ACHN (cell line): ENCODE measurements around the gene LIFR.
A peak's percentile ranks its signal among the peaks of the same experiment; 100 is the strongest.
"Not testable (repeated sequence)": the region's sequence is repeated elsewhere in the genome, so short reads cannot be mapped to it uniquely, and the experiment has no call there.

Experiments
- DNase-seq: peaks from one replicate; pipeline ENCODE4 v3.0.0-alpha.2; 2015
- in situ Hi-C: cut with HindIII; loops from 2 replicates; pipeline ENCODE4 v1.10.0; 2017; ENCODE audit warnings: low sequenced_read_pairs, low pct_ligation_motif_present, low pct_unique_long_range_greater_than_20kb

The LIFR gene

GRCh38 chr5:38585816-38586215 lies 29.4 kb upstream of the LIFR start:
- in situ Hi-C loops = no loop called here

GRCh38 chr5:38583500-38583899 lies 27.1 kb upstream of the LIFR start:
- DNase-seq = no peak
- in situ Hi-C loops = no loop called here

More at GRCh38 chr5:38585816-38586215, 29.4 kb upstream of the LIFR start:
- no peak for DNase-seq

GRCh38 chr5:38582975-38583319 lies 26.5 kb upstream of the LIFR start:
- in situ Hi-C loops = no loop called here

GRCh38 chr5:38582293-38582974 lies 26.0 kb upstream of the LIFR start:
- DNase-seq = no peak
- in situ Hi-C loops = no loop called here

More at GRCh38 chr5:38582975-38583319, 26.5 kb upstream of the LIFR start:
- DNase-seq = no peak

GRCh38 chr5:38581597-38581996 lies 25.2 kb upstream of the LIFR start:
- no peak for DNase-seq

GRCh38 chr5:38579105-38579504 lies 22.7 kb upstream of the LIFR start:
- in situ Hi-C loops = no loop called here
- DNase-seq = no peak

More at GRCh38 chr5:38581597-38581996, 25.2 kb upstream of the LIFR start:
- in situ Hi-C loops = no loop called here

GRCh38 chr5:38576961-38577684 lies 20.7 kb upstream of the LIFR start:
- DNase-seq = no peak
- in situ Hi-C loops = no loop called here

GRCh38 chr5:38576442-38576841 lies 20.0 kb upstream of the LIFR start:
- no peak for DNase-seq
- in situ Hi-C loops = no loop called here

- in situ Hi-C loops = no loop called here
- DNase-seq = no peak
These were observed 19.0 kb upstream of the LIFR start for GRCh38 chr5:38575476-38575875.

GRCh38 chr5:38574009-38574408 lies 17.6 kb upstream of the LIFR start:
- in situ Hi-C loops = no loop called here
- DNase-seq = no peak

GRCh38 chr5:38573521-38573920 lies 17.1 kb upstream of the LIFR start:
- DNase-seq = no peak
- in situ Hi-C loops = no loop called here

- DNase-seq = no peak
- in situ Hi-C loops = no loop called here
These were observed 12.7 kb upstream of the LIFR start for GRCh38 chr5:38569180-38569579.

GRCh38 chr5:38567306-38567705 lies 10.9 kb upstream of the LIFR start:
- in situ Hi-C loops, DNase-seq: not testable (repeated sequence)

GRCh38 chr5:38563624-38564023 lies 7.2 kb upstream of the LIFR start:
- peak; percentile 70 for DNase-seq
- in situ Hi-C loops = no loop called here

GRCh38 chr5:38562444-38563210 lies 6.2 kb upstream of the LIFR start:
- peak; percentile 29 for DNase-seq
- in situ Hi-C loops = no loop called here

GRCh38 chr5:38559428-38559827 lies 3.0 kb upstream of the LIFR start:
- in situ Hi-C loops = no loop called here
- no peak for DNase-seq

GRCh38 chr5:38557792-38558191 lies 1.3 kb upstream of the LIFR start:
- in situ Hi-C loops = no loop called here
- DNase-seq = no peak

- in situ Hi-C loops = no loop called here
- DNase-seq = no peak
These were observed 863 bp upstream of the LIFR start for GRCh38 chr5:38557308-38557710.

- DNase-seq = no peak
- in situ Hi-C loops = no loop called here
These were observed 303 bp downstream of the LIFR start for GRCh38 chr5:38556088-38556598.
